K562 (cell line): ENCODE results near the gene VPS37B. TPM values are rescaled to one million over a fixed set of nuclear protein-coding genes. Genes with fewer than 3 reads are reported as not detected.

Experiments
- FOXK1 ChIP-seq: sonication (generic); formaldehyde crosslinking; IDR thresholded peaks from 2 replicates; pipeline ENCODE4 v1.8.0; 2022; ENCODE audit warnings: missing genetic modification reagents, mild to moderate bottlenecking, borderline replicate concordance
- HCFC1 ChIP-seq: IDR thresholded peaks from 2 replicates; pipeline ENCODE4 v1.6.1; 2012; ENCODE audit warnings: low read depth, low read length, improper control_type of control experiment
- HNRNPL ChIP-seq: fragments of 200-400 bp; formaldehyde crosslinking; IDR thresholded peaks from 2 replicates; pipeline ENCODE4 v1.6.1; 2017; ENCODE audit warnings: low read depth, mild to moderate bottlenecking, low read length
- HNRNPUL1 ChIP-seq: fragments of 200-400 bp; formaldehyde crosslinking; IDR thresholded peaks from 2 replicates; pipeline ENCODE4 v1.6.1; 2017; ENCODE audit warnings: low read length
- JUNB ChIP-seq: fragments of 450-650 bp; formaldehyde crosslinking; conservative IDR thresholded peaks from 2 replicates; pipeline ENCODE4 v1.4.0; 2020; ENCODE audit warnings: mild to moderate bottlenecking
- KDM1A ChIP-seq, 2 experiments: fragments of 450-650 bp; IDR thresholded peaks; 2 replicates each; pipeline ENCODE4 v1.6.1; 2016; ENCODE audit warnings: mild to moderate bottlenecking in 2 of 2
- KLF10 ChIP-seq: fragments of 250-450 bp; sonication (Bioruptor Pico); IDR thresholded peaks from 2 replicates; pipeline ENCODE4 v1.6.1; 2021; ENCODE audit warnings: matching md5 sums
- MED1 ChIP-seq: sonication (generic); formaldehyde crosslinking; IDR thresholded peaks from 2 replicates; pipeline ENCODE4 v1.8.1; 2023; ENCODE audit warnings: missing genetic modification reagents, borderline replicate concordance
- MTA1 ChIP-seq: fragments of 450-650 bp; IDR thresholded peaks from 2 replicates; pipeline ENCODE4 v1.6.1; 2017; ENCODE audit warnings: borderline replicate concordance
- NFIX ChIP-seq: fragments of 250-450 bp; sonication (Bioruptor Pico); IDR thresholded peaks from 2 replicates; pipeline ENCODE4 v1.4.0; 2020; ENCODE audit warnings: low read depth, mild to moderate bottlenecking, moderate library complexity
- RAD51 ChIP-seq: fragments of 450-650 bp; IDR thresholded peaks from 2 replicates; pipeline ENCODE4 v1.7.1; 2016; ENCODE audit warnings: low read depth, mild to moderate bottlenecking, borderline replicate concordance
- RBM39 ChIP-seq: fragments of 200-400 bp; formaldehyde crosslinking; optimal IDR thresholded peaks from 2 replicates; pipeline ENCODE3; 2018; ENCODE audit warnings: low read depth, low read length
- SAFB ChIP-seq: fragments of 200-400 bp; formaldehyde crosslinking; IDR thresholded peaks from 2 replicates; pipeline ENCODE4 v1.6.1; 2017; ENCODE audit warnings: low read depth, low read length, borderline replicate concordance
- SMAD4 ChIP-seq: fragments of 250-450 bp; sonication (Bioruptor Pico); conservative IDR thresholded peaks from 2 replicates; pipeline ENCODE4 v1.8.0; 2021; ENCODE audit warnings: inconsistent platforms, mild to moderate bottlenecking, moderate library complexity
- YY1 ChIP-seq, 3 experiments: IDR thresholded peaks; 2 replicates each; pipeline ENCODE4 v1.6.1; 2011; ENCODE audit warnings: low read length in 2 of 3, mild to moderate bottlenecking in 2 of 3, moderate library complexity in 2 of 3, borderline replicate concordance in 1 of 3, control low read depth in 1 of 3, low read depth in 1 of 3; ENCODE audit not compliant: insufficient read depth in 3 of 3, insufficient replicate concordance in 2 of 3, control insufficient read depth in 1 of 3, insufficient read length in 1 of 3; ENCODE audit errors: extremely low read depth in 1 of 3
- ZNF347 ChIP-seq: fragments of 450-650 bp; formaldehyde crosslinking; IDR thresholded peaks from 2 replicates; pipeline ENCODE4 v1.4.0; 2020; ENCODE audit warnings: low read depth, mild to moderate bottlenecking, moderate library complexity
- ZNF431 ChIP-seq: sonication (generic); formaldehyde crosslinking; IDR thresholded peaks from 2 replicates; pipeline ENCODE4 v1.8.0; 2022; ENCODE audit warnings: mild to moderate bottlenecking, missing genetic modification reagents
- ZNF507 ChIP-seq: conservative IDR thresholded peaks from 2 replicates; pipeline ENCODE4 v1.6.1; 2017; ENCODE audit warnings: missing genetic modification characterization, missing compliant biosample characterization
- polyA plus RNA-seq, 8 experiments: library from polyadenylated mRNA; depleted of rRNA in 4 of 8; stranded (reverse) in 5 of 8; unstranded in 3 of 8; fragments of >200 nt; fragmentation: Nextera tagmentation in 2 of 8; fragmentation: Illumina TruSeq in 1 of 8; extraction: Ambion mirVana in 2 of 8; extraction: Trizol in 1 of 8; gene quantifications; 2 replicates each; pipeline versions ENCODE4 v1.2.1 to v1.2.3, GENCODE V29; 2011 to 2014; ENCODE audit warnings: inconsistent platforms in 1 of 8, missing spikeins in 1 of 8
- total RNA-seq, 7 experiments: library from RNA; depleted of rRNA in 6 of 7; stranded (reverse); fragments of >200 nt in 6 of 7; fragmentation: Illumina TruSeq in 2 of 7; extraction: Trizol in 2 of 7; gene quantifications; 2 replicates each; pipeline versions ENCODE4 v1.2.1 to v1.2.3, GENCODE V29; 2011 to 2021; ENCODE audit warnings: low replicate concordance in 1 of 7
- TF ChIP-seq, protein P1 (sequence below): sonication (generic); formaldehyde crosslinking; IDR thresholded peaks from 2 replicates; pipeline ENCODE4 v1.8.1; 2023; ENCODE audit warnings: mild to moderate bottlenecking, missing genetic modification reagents, moderate library complexity
- TF ChIP-seq, protein P2 (sequence below): fragments of 250-450 bp; sonication (Bioruptor Pico); IDR thresholded peaks from 2 replicates; pipeline ENCODE4 v1.4.0; 2020; ENCODE audit warnings: mild to moderate bottlenecking, moderate library complexity
- TF ChIP-seq, protein P3 (sequence below): fragments of 450-650 bp; IDR thresholded peaks from 2 replicates; pipeline ENCODE4 v1.6.1; 2014; ENCODE audit warnings: low read depth, mild to moderate bottlenecking, moderate library complexity, borderline replicate concordance

Gene VPS37B
- total and polyA plus RNA-seq, 9 of the 15 experiments (the other 6 are each of a cell fraction or from before 2014, with no cell fraction given) = 0.28 to 37.4 (median 17.9) TPM

DNA sequence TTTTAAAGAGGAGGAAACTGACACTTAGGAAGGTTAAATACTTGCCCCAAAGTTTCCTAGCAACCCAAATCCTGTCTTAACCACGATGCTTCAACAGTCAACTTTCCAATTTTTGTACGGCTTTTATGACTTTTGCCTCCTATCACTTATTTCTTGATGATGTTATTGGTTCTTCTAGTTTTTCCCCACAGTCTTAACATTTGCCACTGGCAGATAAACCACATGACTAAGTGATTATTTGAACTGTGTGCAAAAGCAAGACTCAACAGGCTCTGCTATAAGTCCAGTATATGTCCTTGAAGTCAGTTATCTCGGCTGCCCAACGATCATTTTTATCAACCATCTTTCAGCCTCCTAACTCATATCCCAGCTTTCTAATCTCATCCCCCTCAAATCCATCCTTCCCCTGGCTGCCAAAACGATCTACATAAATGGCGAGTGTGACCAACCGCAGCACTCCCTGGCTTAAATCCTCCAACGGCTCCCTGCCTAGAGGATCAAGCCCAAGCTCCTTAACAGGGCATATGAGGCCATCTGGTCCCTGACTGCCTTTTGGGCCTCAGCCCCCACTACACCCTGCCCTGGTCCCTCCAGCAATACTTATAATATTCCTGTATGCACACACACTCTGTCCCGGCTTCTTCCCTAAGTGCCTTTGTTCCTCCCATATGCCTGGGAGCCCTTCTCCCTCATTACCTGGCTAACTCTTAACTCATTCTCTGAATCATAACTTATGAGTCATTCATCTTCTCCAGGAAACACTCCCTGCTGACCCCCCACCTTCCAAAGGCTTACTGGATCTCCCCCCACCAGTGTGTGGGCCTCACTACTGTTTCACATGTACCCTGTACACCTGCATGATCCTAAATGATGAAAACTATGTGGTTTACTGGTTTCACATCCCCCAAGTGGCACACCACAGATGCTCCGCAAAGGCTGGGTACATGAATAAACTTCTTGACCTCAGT is 8.8 kb downstream of the VPS37B start (continued):
- TF ChIP-seq ZNF507 (tag) (no peak), MTA1 (peak; percentile 70), SAFB (no peak), MED1 (no peak), RAD51 (peak; percentile 57; the same call in 1 of the 2 replicates), RBM39 (no peak), HNRNPL (no peak), KLF10 (no peak), KDM1A (IDR thresholded peaks at IDR 0.05) (peak; percentile 95 to 96), HNRNPUL1 (no peak), JUNB (CRISPR knock-in tag) (0 out of 2 replicates have a peak, but pooled peaks have one; percentile 11), FOXK1 (no peak), HCFC1 (no peak), YY1 (IDR thresholded peaks at IDR 0.05; ENCODE audit: borderline replicate concordance in 1 of 3, control insufficient read depth in 1 of 3, extremely low read depth in 1 of 3, insufficient read depth in 3 of 3, insufficient read length in 1 of 3, insufficient replicate concordance in 2 of 3, low read depth in 1 of 3, low read length in 2 of 3) (no peak), ZNF347 (no peak), ZNF431 (no peak), NFIX (CRISPR knock-in tag) (no peak), SMAD4 (CRISPR knock-in tag) (peak; percentile 73; the same call in 1 of the 2 replicates)
- TF ChIP-seq, protein P1, sequence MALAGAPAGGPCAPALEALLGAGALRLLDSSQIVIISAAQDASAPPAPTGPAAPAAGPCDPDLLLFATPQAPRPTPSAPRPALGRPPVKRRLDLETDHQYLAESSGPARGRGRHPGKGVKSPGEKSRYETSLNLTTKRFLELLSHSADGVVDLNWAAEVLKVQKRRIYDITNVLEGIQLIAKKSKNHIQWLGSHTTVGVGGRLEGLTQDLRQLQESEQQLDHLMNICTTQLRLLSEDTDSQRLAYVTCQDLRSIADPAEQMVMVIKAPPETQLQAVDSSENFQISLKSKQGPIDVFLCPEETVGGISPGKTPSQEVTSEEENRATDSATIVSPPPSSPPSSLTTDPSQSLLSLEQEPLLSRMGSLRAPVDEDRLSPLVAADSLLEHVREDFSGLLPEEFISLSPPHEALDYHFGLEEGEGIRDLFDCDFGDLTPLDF (CRISPR knock-in tag) = no peak
- TF ChIP-seq, protein P2, sequence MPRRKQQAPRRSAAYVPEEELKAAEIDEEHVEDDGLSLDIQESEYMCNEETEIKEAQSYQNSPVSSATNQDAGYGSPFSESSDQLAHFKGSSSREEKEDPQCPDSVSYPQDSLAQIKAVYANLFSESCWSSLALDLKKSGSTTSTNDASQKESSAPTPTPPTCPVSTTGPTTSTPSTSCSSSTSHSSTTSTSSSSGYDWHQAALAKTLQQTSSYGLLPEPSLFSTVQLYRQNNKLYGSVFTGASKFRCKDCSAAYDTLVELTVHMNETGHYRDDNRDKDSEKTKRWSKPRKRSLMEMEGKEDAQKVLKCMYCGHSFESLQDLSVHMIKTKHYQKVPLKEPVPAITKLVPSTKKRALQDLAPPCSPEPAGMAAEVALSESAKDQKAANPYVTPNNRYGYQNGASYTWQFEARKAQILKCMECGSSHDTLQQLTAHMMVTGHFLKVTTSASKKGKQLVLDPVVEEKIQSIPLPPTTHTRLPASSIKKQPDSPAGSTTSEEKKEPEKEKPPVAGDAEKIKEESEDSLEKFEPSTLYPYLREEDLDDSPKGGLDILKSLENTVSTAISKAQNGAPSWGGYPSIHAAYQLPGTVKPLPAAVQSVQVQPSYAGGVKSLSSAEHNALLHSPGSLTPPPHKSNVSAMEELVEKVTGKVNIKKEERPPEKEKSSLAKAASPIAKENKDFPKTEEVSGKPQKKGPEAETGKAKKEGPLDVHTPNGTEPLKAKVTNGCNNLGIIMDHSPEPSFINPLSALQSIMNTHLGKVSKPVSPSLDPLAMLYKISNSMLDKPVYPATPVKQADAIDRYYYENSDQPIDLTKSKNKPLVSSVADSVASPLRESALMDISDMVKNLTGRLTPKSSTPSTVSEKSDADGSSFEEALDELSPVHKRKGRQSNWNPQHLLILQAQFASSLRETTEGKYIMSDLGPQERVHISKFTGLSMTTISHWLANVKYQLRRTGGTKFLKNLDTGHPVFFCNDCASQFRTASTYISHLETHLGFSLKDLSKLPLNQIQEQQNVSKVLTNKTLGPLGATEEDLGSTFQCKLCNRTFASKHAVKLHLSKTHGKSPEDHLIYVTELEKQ = no peak
- TF ChIP-seq, protein P3, sequence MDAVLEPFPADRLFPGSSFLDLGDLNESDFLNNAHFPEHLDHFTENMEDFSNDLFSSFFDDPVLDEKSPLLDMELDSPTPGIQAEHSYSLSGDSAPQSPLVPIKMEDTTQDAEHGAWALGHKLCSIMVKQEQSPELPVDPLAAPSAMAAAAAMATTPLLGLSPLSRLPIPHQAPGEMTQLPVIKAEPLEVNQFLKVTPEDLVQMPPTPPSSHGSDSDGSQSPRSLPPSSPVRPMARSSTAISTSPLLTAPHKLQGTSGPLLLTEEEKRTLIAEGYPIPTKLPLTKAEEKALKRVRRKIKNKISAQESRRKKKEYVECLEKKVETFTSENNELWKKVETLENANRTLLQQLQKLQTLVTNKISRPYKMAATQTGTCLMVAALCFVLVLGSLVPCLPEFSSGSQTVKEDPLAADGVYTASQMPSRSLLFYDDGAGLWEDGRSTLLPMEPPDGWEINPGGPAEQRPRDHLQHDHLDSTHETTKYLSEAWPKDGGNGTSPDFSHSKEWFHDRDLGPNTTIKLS = no peak
